GM12891 (cell line): ENCODE measurements around the gene NOCT.

ENCODE experiments used
- POLR2A ChIP-seq: IDR thresholded peaks from 2 replicates; pipeline ENCODE4 v1.6.1; 2011; ENCODE audit warnings: low read depth, low read length, control low read depth
- POLR2AphosphoS5 ChIP-seq: IDR thresholded peaks from 2 replicates; pipeline ENCODE4 v1.6.1; 2011; ENCODE audit warnings: low read depth, low read length, control low read depth
- SPI1 ChIP-seq: IDR thresholded peaks from 2 replicates; pipeline ENCODE4 v1.6.1; 2011; ENCODE audit warnings: low read depth, low read length, control low read depth
- TAF1 ChIP-seq: IDR thresholded peaks from 2 replicates; pipeline ENCODE4 v1.6.1; 2011; ENCODE audit warnings: low read depth, low read length, control low read depth

- no peak for TF ChIP-seq POLR2A
- peak; percentile 9; the same call in 1 of the 2 replicates for TF ChIP-seq POLR2AphosphoS5
- TF ChIP-seq SPI1, result no peak
- TF ChIP-seq TAF1, result no peak
These were observed 32.4 kb downstream of the NOCT start for GRCh38 chr4:139048026-139048425.
